ENCODE measurements around the gene KIRREL2. TPM values are rescaled to one million over a fixed set of nuclear protein-coding genes. Genes with fewer than 3 reads are reported as not detected.
A peak's percentile ranks its signal among the peaks of the same experiment; 100 is the strongest.

Gene KIRREL2
- total and polyA plus RNA-seq, 9 of the 15 experiments (the other 6 are each of a cell fraction or from before 2014, with no cell fraction given) = 0.01 to 0.12 (median 0.09) TPM; not detected in 4

GRCh38 chr19:35899547-35900214, 43.0 kb downstream of the KIRREL2 start (continued):
- TF ChIP-seq, protein P1, sequence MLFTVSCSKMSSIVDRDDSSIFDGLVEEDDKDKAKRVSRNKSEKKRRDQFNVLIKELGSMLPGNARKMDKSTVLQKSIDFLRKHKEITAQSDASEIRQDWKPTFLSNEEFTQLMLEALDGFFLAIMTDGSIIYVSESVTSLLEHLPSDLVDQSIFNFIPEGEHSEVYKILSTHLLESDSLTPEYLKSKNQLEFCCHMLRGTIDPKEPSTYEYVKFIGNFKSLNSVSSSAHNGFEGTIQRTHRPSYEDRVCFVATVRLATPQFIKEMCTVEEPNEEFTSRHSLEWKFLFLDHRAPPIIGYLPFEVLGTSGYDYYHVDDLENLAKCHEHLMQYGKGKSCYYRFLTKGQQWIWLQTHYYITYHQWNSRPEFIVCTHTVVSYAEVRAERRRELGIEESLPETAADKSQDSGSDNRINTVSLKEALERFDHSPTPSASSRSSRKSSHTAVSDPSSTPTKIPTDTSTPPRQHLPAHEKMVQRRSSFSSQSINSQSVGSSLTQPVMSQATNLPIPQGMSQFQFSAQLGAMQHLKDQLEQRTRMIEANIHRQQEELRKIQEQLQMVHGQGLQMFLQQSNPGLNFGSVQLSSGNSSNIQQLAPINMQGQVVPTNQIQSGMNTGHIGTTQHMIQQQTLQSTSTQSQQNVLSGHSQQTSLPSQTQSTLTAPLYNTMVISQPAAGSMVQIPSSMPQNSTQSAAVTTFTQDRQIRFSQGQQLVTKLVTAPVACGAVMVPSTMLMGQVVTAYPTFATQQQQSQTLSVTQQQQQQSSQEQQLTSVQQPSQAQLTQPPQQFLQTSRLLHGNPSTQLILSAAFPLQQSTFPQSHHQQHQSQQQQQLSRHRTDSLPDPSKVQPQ (CRISPR knock-in tag; IDR thresholded peaks at IDR 0.05; ENCODE audit: borderline replicate concordance) = no peak
- TF ChIP-seq ETV6 (IDR thresholded peaks at IDR 0.05; ENCODE audit: borderline replicate concordance in 1 of 2, low read depth in 2 of 2, low read length in 1 of 2) (no peak), ETV6 (CRISPR knock-in tag; IDR thresholded peaks at IDR 0.05; ENCODE audit: borderline replicate concordance) (no peak), CCAR2 (IDR thresholded peaks at IDR 0.05; ENCODE audit: low read depth, low read length) (no peak), ZNF140 (CRISPR knock-in tag; IDR thresholded peaks at IDR 0.05) (no peak), ZNF507 (tag; conservative IDR thresholded peaks at IDR 0.05) (no peak), RFX5 (IDR thresholded peaks at IDR 0.05; ENCODE audit: low read depth, low read length) (no peak), NR0B1 (IDR thresholded peaks at IDR 0.05; ENCODE audit: partially characterized antibody) (no peak), ZC3H8 (IDR thresholded peaks at IDR 0.05) (no peak), NEUROD1 (IDR thresholded peaks at IDR 0.05; ENCODE audit: borderline replicate concordance, low read depth, low read length, partially characterized antibody) (no peak), TCF7 (IDR thresholded peaks at IDR 0.05; ENCODE audit: borderline replicate concordance) (no peak), SIN3B (IDR thresholded peaks at IDR 0.05; ENCODE audit: low read depth) (0 out of 2 replicates have a peak, but pooled peaks have one; percentile 28), RBM22 (IDR thresholded peaks at IDR 0.05; ENCODE audit: low read depth, low read length, poor library complexity, severe bottlenecking) (no peak), BHLHE40 (IDR thresholded peaks at IDR 0.05; ENCODE audit: low read length) (peak; percentile 43; the same call in 1 of the 2 replicates), COPS2 (conservative IDR thresholded peaks at IDR 0.05) (no peak), TEAD1 (CRISPR knock-in tag; IDR thresholded peaks at IDR 0.05) (0 out of 4 replicates have a peak, but pooled peaks have one; percentile 12 to 54), TFAM (CRISPR knock-in tag; conservative IDR thresholded peaks at IDR 0.05) (no peak), ZSCAN29 (IDR thresholded peaks at IDR 0.05) (no peak), KDM5B (IDR thresholded peaks at IDR 0.05; ENCODE audit: insufficient replicate concordance, low read depth, low read length) (peak; percentile 21)
- TF ChIP-seq, protein P2, sequence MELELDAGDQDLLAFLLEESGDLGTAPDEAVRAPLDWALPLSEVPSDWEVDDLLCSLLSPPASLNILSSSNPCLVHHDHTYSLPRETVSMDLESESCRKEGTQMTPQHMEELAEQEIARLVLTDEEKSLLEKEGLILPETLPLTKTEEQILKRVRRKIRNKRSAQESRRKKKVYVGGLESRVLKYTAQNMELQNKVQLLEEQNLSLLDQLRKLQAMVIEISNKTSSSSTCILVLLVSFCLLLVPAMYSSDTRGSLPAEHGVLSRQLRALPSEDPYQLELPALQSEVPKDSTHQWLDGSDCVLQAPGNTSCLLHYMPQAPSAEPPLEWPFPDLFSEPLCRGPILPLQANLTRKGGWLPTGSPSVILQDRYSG (tag; conservative IDR thresholded peaks at IDR 0.05; ENCODE audit: low read depth) = no peak
- TF ChIP-seq, protein P3, sequence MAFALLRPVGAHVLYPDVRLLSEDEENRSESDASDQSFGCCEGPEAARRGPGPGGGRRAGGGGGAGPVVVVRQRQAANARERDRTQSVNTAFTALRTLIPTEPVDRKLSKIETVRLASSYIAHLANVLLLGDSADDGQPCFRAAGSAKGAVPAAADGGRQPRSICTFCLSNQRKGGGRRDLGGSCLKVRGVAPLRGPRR (CRISPR knock-in tag; IDR thresholded peaks at IDR 0.05) = no peak
